Measurements from ENCODE around the gene PHLDB1.
"Not testable (repeated sequence)": the region's sequence is repeated elsewhere in the genome, so short reads cannot be mapped to it uniquely, and the experiment has no call there.

DNA sequence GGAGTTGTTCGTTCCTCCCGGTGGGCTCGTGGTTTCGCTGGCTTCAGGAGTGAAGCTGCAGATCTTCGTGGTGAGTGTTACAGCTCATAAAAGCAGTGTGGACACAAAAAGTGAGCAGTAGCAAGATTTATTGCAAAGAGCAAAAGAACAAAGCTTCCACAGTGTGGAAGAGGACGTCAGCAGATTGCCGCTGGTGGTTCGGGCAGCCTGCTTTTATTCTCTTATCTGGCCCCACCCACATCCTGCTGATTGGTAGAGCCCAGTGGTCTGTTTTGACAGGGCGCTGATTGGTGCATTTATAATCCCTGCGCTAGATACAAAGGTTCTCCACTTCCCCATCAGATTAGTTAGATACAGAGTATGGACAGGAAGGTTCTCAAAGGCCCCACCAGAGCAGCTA, 80.9 kb downstream of the PHLDB1 start:
- not testable (repeated sequence) for TF ChIP-seq POLR2A, POLR2AphosphoS5, SPI1, TAF1, POU2F2 (IDR thresholded peaks at IDR 0.05; ENCODE audit: low read depth, low read length)

All from GM12891 (cell line).